SK-N-SH (cell line): Measurements from ENCODE around the gene FXYD7. TPM values are rescaled to one million over a fixed set of nuclear protein-coding genes. Genes with fewer than 3 reads are reported as not detected.

Experiments used
- CTCF ChIA-PET: fragments of 300-600, 350-600 bp; formaldehyde crosslinking; extraction: SDS; loops from one replicate; lab custom pipeline; 2021; lab: Yijun Ruan, JAX
- POLR2A ChIA-PET: fragments of 350-600 bp; sonication (Branson Sonifier 250); formaldehyde crosslinking; extraction: SDS; loops from one replicate; lab custom pipeline; 2020; ENCODE audit warnings: antibody characterized with exemption, inconsistent platforms; lab: Yijun Ruan, JAX
- DNase-seq: peaks from one replicate; pipeline ENCODE4 v3.0.0; 2012
- H2AFZ ChIP-seq: fragments of 200-600 bp; sonication (generic); 2 replicates; pipeline ENCODE4 v1.8.1; 2016; ENCODE audit warnings: antibody characterized with exemption, mild to moderate bottlenecking, low read depth
- H3F3A ChIP-seq: fragments of 200-600 bp; sonication (generic); replicated peaks from 2 replicates; pipeline ENCODE3; 2016; ENCODE audit warnings: antibody characterized with exemption, mild to moderate bottlenecking; ENCODE audit not compliant: insufficient read depth
- H3K27ac ChIP-seq, 2 experiments: fragments of 200-500 bp in 1 of 2; fragments of 200-600 bp in 1 of 2; sonication (Bioruptor generic) in 1 of 2; sonication (generic), shearing (Covaris generic) in 1 of 2; 2 replicates each; pipeline versions ENCODE4 v1.5.1 to v1.6.1; 2014 to 2016; ENCODE audit warnings: low read depth in 2 of 2, inconsistent platforms in 1 of 2, low read length in 1 of 2, mild to moderate bottlenecking in 1 of 2, mixed read lengths in 1 of 2
- H3K27me3 ChIP-seq: fragments of 200-600 bp; sonication (generic), shearing (Covaris generic); 2 replicates; pipeline ENCODE4 v1.6.1; 2016; ENCODE audit warnings: mixed run types; ENCODE audit not compliant: insufficient read depth
- H3K36me3 ChIP-seq, 2 experiments: fragments of 200-500 bp in 1 of 2; fragments of 200-600 bp in 1 of 2; sonication (Bioruptor generic) in 1 of 2; sonication (generic) in 1 of 2; replicated peaks in 1 of 2; 2 replicates each; pipeline versions ENCODE3 to v1.5.1; 2014 to 2016; ENCODE audit warnings: low read length in 1 of 2, mild to moderate bottlenecking in 1 of 2; ENCODE audit not compliant: insufficient read depth in 2 of 2, control insufficient read depth in 1 of 2
- H3K4me1 ChIP-seq, 2 experiments: fragments of 200-500 bp in 1 of 2; fragments of 200-600 bp in 1 of 2; sonication (Bioruptor generic) in 1 of 2; sonication (generic), shearing (Covaris generic) in 1 of 2; 2 replicates each; pipeline versions ENCODE4 v1.5.1 to v1.6.1; 2014 to 2016; ENCODE audit warnings: low read depth in 1 of 2, low read length in 1 of 2, mixed run types in 1 of 2; ENCODE audit not compliant: insufficient read depth in 2 of 2, control insufficient read depth in 1 of 2
- H3K4me2 ChIP-seq: fragments of 200-600 bp; sonication (generic), shearing (Covaris generic); 2 replicates; pipeline ENCODE4 v1.6.1; 2017; ENCODE audit warnings: mixed run types
- H3K4me3 ChIP-seq, 2 experiments: fragments of 200-500 bp in 1 of 2; fragments of 200-600 bp in 1 of 2; sonication (Bioruptor generic) in 1 of 2; sonication (generic), shearing (Covaris generic) in 1 of 2; 2 replicates each; pipeline versions ENCODE4 v1.5.1 to v1.8.1; 2014 to 2016; ENCODE audit warnings: low read depth in 2 of 2, inconsistent platforms in 1 of 2, low read length in 1 of 2, mild to moderate bottlenecking in 1 of 2, mixed read lengths in 1 of 2, moderate library complexity in 1 of 2
- H3K79me2 ChIP-seq: fragments of 200-600 bp; sonication (generic); 2 replicates; pipeline ENCODE4 v1.8.1; 2017; ENCODE audit warnings: mild to moderate bottlenecking; ENCODE audit not compliant: insufficient read depth
- H3K9ac ChIP-seq: fragments of 200-600 bp; sonication (generic); 2 replicates; pipeline ENCODE4 v1.6.1; 2017; ENCODE audit warnings: mixed run types
- H3K9me2 ChIP-seq: fragments of 200-600 bp; sonication (generic); 2 replicates; pipeline ENCODE4 v1.6.1; 2017; ENCODE audit warnings: mixed run types
- H3K9me3 ChIP-seq: fragments of 200-600 bp; sonication (generic); 2 replicates; pipeline ENCODE4 v1.6.1; 2017; ENCODE audit warnings: mixed run types, mild to moderate bottlenecking, moderate library complexity
- H4K20me1 ChIP-seq: fragments of 200-600 bp; sonication (generic); 2 replicates; pipeline ENCODE4 v1.6.1; 2017; ENCODE audit warnings: mild to moderate bottlenecking, mixed run types; ENCODE audit not compliant: insufficient read depth
- CHD2 ChIP-seq: fragments of 150-350 bp; IDR thresholded peaks from 2 replicates; pipeline ENCODE4 v1.6.1; 2018; ENCODE audit warnings: low read length; ENCODE audit not compliant: partially characterized antibody
- ELF1 ChIP-seq: IDR thresholded peaks from 2 replicates; pipeline ENCODE4 v1.4.0; 2012
- EZH2phosphoT487 ChIP-seq: fragments of 200-600 bp; sonication (generic); IDR thresholded peaks from 2 replicates; pipeline ENCODE4 v1.6.1; 2017; ENCODE audit warnings: low read depth, mixed run types, mild to moderate bottlenecking, antibody characterized with exemption, moderate library complexity, borderline replicate concordance
- FOXJ3 ChIP-seq: sonication (generic); formaldehyde crosslinking; IDR thresholded peaks from 2 replicates; pipeline ENCODE4 v1.5.1; 2020; ENCODE audit warnings: mild to moderate bottlenecking, missing genetic modification reagents
- FOXM1 ChIP-seq: IDR thresholded peaks from 2 replicates; pipeline ENCODE4 v1.4.0; 2012; ENCODE audit warnings: low read depth, mild to moderate bottlenecking
- IRF3 ChIP-seq: fragments of 150-350 bp; IDR thresholded peaks from 2 replicates; pipeline ENCODE4 v1.6.1; 2016; ENCODE audit warnings: mild to moderate bottlenecking, low read depth, low read length
- JUND ChIP-seq: IDR thresholded peaks from 2 replicates; pipeline ENCODE4 v1.4.0; 2012
- MAX ChIP-seq: IDR thresholded peaks from 2 replicates; pipeline ENCODE4 v1.4.0; 2012; ENCODE audit warnings: low read depth
- MXI1 ChIP-seq: IDR thresholded peaks from 2 replicates; pipeline ENCODE4 v1.6.1; 2012; ENCODE audit warnings: mild to moderate bottlenecking, low read depth, low read length, improper control_type of control experiment
- NFIC ChIP-seq: IDR thresholded peaks from 2 replicates; pipeline ENCODE4 v1.4.0; 2012; ENCODE audit warnings: borderline replicate concordance
- POLR2AphosphoS5 ChIP-seq: IDR thresholded peaks from 2 replicates; pipeline ENCODE4 v1.6.1; 2012; ENCODE audit warnings: low read depth, low read length
- RAD21 ChIP-seq: IDR thresholded peaks from 2 replicates; pipeline ENCODE4 v1.6.1; 2012; ENCODE audit warnings: mild to moderate bottlenecking, low read length
- RXRA ChIP-seq: IDR thresholded peaks from 2 replicates; pipeline ENCODE4 v1.4.0; 2012; ENCODE audit warnings: low read depth, mild to moderate bottlenecking, borderline replicate concordance
- SIN3A ChIP-seq: IDR thresholded peaks from 2 replicates; pipeline ENCODE4 v1.6.1; 2012; ENCODE audit warnings: low read depth, mild to moderate bottlenecking, low read length, moderate library complexity, borderline replicate concordance
- SMC3 ChIP-seq: IDR thresholded peaks from 2 replicates; pipeline ENCODE4 v1.6.1; 2012; ENCODE audit warnings: low read depth, low read length, improper control_type of control experiment
- TAF1 ChIP-seq: IDR thresholded peaks from 2 replicates; pipeline ENCODE4 v1.6.1; 2012; ENCODE audit warnings: low read depth, mild to moderate bottlenecking, low read length, moderate library complexity, borderline replicate concordance
- TEAD4 ChIP-seq: IDR thresholded peaks from 2 replicates; pipeline ENCODE4 v1.4.0; 2012; ENCODE audit warnings: mild to moderate bottlenecking, borderline replicate concordance; ENCODE audit not compliant: insufficient read depth
- YY1 ChIP-seq: IDR thresholded peaks from 2 replicates; pipeline ENCODE4 v1.4.0; 2012; ENCODE audit warnings: low read depth, mild to moderate bottlenecking
- ZBTB33 ChIP-seq: IDR thresholded peaks from 2 replicates; pipeline ENCODE4 v1.4.0; 2012; ENCODE audit warnings: low read depth, borderline replicate concordance
- WGBS: methylation state at CpG from one replicate; pipeline ENCODE4 v1.1.6; 2017; ENCODE audit warnings: low lambda C conversion rate; 5-methylcytosine and 5-hydroxymethylcytosine counted together
- polyA plus RNA-seq, 3 experiments: library from polyadenylated mRNA; depleted of rRNA; stranded (reverse); fragments of >200 nt; gene quantifications; 2 replicates each; pipeline ENCODE4 v1.2.3, GENCODE V29; 2012
- TF ChIP-seq, protein P1 (sequence below): fragments of 150-350 bp; IDR thresholded peaks from 2 replicates; pipeline ENCODE4 v1.6.1; 2017; ENCODE audit warnings: antibody characterized with exemption, low read length, low read depth, borderline replicate concordance

FXYD7 gene
- polyA plus RNA-seq, 1 of the 3 experiments (the other 2 are of a cell fraction): 0.44 TPM

GRCh38 chr19:35105411-35106290, 37.4 kb upstream of the FXYD7 start:
- Histone ChIP-seq H3K4me3 (no peak overlapping the region), H3K9me2 (no peaks in the 10 kb centered on the region), H3K4me1 (no peaks in the 10 kb centered on the region), H3K4me2 (no peak overlapping the region), H3K9ac (no peak overlapping the region), H3K27ac (no peak overlapping the region), H3K36me3 (no peaks in the 10 kb centered on the region), H2AFZ (no peak overlapping the region), H3F3A (peaks cover 4% of the 10 kb centered on the region), H3K9me3 (no peaks in the 10 kb centered on the region), H3K79me2 (no peaks in the 10 kb centered on the region), H3K27me3 (no peaks in the 10 kb centered on the region), H4K20me1 (no peaks in the 10 kb centered on the region)
- DNase-seq: no peak
- no peak for TF ChIP-seq YY1
- no peak for TF ChIP-seq SIN3A
- no peak for TF ChIP-seq POLR2AphosphoS5
- no peak for TF ChIP-seq FOXM1
- ChIA-PET POLR2A (no interaction called here), CTCF (interaction anchor here (0.7 to 1.6 kb wide), 3 partner anchors 9 to 10 kb away, joined by 3 to 6 read pairs (median 6); partner anchors contain the start of gene FXYD3)
- 82% methylated on average over 30 of the region's 30 CpGs for WGBS

GRCh38 chr19:35106291-35106583, 36.8 kb upstream of the FXYD7 start:
- Histone ChIP-seq H3K4me3 (no peak overlapping the region), H3K4me1 (no peaks in the 10 kb centered on the region), H3K4me2 (no peak overlapping the region), H3K9me3 (no peaks in the 10 kb centered on the region), H3K9ac (no peak overlapping the region), H3F3A (peaks cover 4% of the 10 kb centered on the region), H3K9me2 (no peaks in the 10 kb centered on the region), H3K27ac (no peak overlapping the region), H3K79me2 (no peaks in the 10 kb centered on the region), H2AFZ (no peak overlapping the region), H4K20me1 (no peaks in the 10 kb centered on the region), H3K36me3 (no peaks in the 10 kb centered on the region), H3K27me3 (no peaks in the 10 kb centered on the region)
- no peak for TF ChIP-seq IRF3
- no peak for TF ChIP-seq RXRA
- TF ChIP-seq ZBTB33: no peak
- TF ChIP-seq, protein P1, sequence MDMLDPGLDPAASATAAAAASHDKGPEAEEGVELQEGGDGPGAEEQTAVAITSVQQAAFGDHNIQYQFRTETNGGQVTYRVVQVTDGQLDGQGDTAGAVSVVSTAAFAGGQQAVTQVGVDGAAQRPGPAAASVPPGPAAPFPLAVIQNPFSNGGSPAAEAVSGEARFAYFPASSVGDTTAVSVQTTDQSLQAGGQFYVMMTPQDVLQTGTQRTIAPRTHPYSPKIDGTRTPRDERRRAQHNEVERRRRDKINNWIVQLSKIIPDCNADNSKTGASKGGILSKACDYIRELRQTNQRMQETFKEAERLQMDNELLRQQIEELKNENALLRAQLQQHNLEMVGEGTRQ: no peak
- no peak for TF ChIP-seq FOXJ3 (CRISPR knock-in tag)
- TF ChIP-seq SMC3: no peak
- no peak for TF ChIP-seq CHD2
- TF ChIP-seq JUND: no peak
- TF ChIP-seq MXI1: no peak
- TF ChIP-seq TEAD4: no peak
- TF ChIP-seq FOXM1: no peak
- TF ChIP-seq ELF1: no peak
- TF ChIP-seq MAX: no peak
- no peak for TF ChIP-seq RAD21
- no peak for TF ChIP-seq NFIC
- TF ChIP-seq EZH2phosphoT487: no peak
- TF ChIP-seq TAF1: no peak
- CTCF ChIA-PET: interaction anchor here (0.7 to 1.5 kb wide), 2 partner anchors 9 kb away, joined by 3 to 6 read pairs; partner anchors contain the start of gene FXYD3
- no peak for DNase-seq
- POLR2A ChIA-PET: no interaction called here
- 64% methylated on average over 7 of the region's 9 CpGs for WGBS
